Fibroblast of upper back skin (primary cell): ENCODE data around the gene TRPM1.
A peak's percentile ranks its signal among the peaks of the same experiment; 100 is the strongest.

ENCODE experiments used
- DNase-seq: peaks from one replicate; pipeline ENCODE4 v3.0.0-alpha.2; 2013

The TRPM1 gene

GRCh38 chr15:31013863-31014607 is 87.5 kb downstream of the TRPM1 start:
- peak; percentile 17 for DNase-seq

- no peak for DNase-seq
Measured at GRCh38 chr15:31012455-31012854, 89.1 kb downstream of the TRPM1 start.

- no peak for DNase-seq
Measured at GRCh38 chr15:31010036-31010435, 91.5 kb downstream of the TRPM1 start.

- no peak for DNase-seq
Measured at GRCh38 chr15:31005660-31006059, 95.9 kb downstream of the TRPM1 start.

GRCh38 chr15:31004220-31004733 is 97.2 kb downstream of the TRPM1 start:
- DNase-seq = peak; percentile 56

GRCh38 chr15:31001702-31002101 is 99.8 kb downstream of the TRPM1 start:
- no peak for DNase-seq

- no peak for DNase-seq
Measured at GRCh38 chr15:30999729-31000128, 101.8 kb downstream of the TRPM1 start.

GRCh38 chr15:30997270-30997669 is 104.3 kb downstream of the TRPM1 start:
- DNase-seq = no peak

GRCh38 chr15:30992249-30992864 is 109.2 kb downstream of the TRPM1 start:
- no peak for DNase-seq

- DNase-seq = peak; percentile 71
Measured at GRCh38 chr15:30991255-30992235, 110.0 kb downstream of the TRPM1 start, which contains the start of gene MTMR10. MTMR10 (minus strand) TSS chr15:30991628; CDS start chr15:30991506, 122 bp downstream.

- no peak for DNase-seq
Measured at GRCh38 chr15:30990446-30991254, 110.9 kb downstream of the TRPM1 start.

GRCh38 chr15:30990036-30990435 is 111.5 kb downstream of the TRPM1 start:
- no peak for DNase-seq

- DNase-seq = peak; percentile 40
Measured at GRCh38 chr15:30985081-30985531, 116.4 kb downstream of the TRPM1 start.

- DNase-seq = no peak
Measured at GRCh38 chr15:30984542-30984941, 117.0 kb downstream of the TRPM1 start.

GRCh38 chr15:30984118-30984517 is 117.4 kb downstream of the TRPM1 start:
- DNase-seq = no peak

GRCh38 chr15:30979457-30979856 is 122.1 kb downstream of the TRPM1 start:
- DNase-seq = no peak

GRCh38 chr15:30978328-30978727 is 123.2 kb downstream of the TRPM1 start:
- DNase-seq = no peak

GRCh38 chr15:30974112-30974511 is 127.4 kb downstream of the TRPM1 start:
- DNase-seq = no peak

- DNase-seq = no peak
Measured at GRCh38 chr15:30973379-30973778, 128.1 kb downstream of the TRPM1 start.

GRCh38 chr15:30969724-30970123 is 131.8 kb downstream of the TRPM1 start:
- DNase-seq = no peak

- DNase-seq = no peak
Measured at GRCh38 chr15:30963681-30964080, 137.8 kb downstream of the TRPM1 start.

- no peak for DNase-seq
Measured at GRCh38 chr15:30962659-30963058, 138.9 kb downstream of the TRPM1 start.
